MM.1S (cell line): ENCODE measurements around the gene ROCK2.

Source experiments
- DNase-seq: peaks from one replicate; pipeline ENCODE4 v3.0.0-alpha.2; 2015
- H2AFZ ChIP-seq: fragments of 300-600 bp; sonication (generic); 2 replicates; pipeline ENCODE4 v1.6.0; 2016; ENCODE audit warnings: antibody characterized with exemption, low read length
- H3F3A ChIP-seq: fragments of 300-600 bp; sonication (generic); 2 replicates; pipeline ENCODE4 v1.6.1; 2016; ENCODE audit warnings: mild to moderate bottlenecking, antibody characterized with exemption, low read length, moderate library complexity, mixed read lengths; ENCODE audit not compliant: insufficient read depth
- H3K27ac ChIP-seq: fragments of 300-600 bp; sonication (generic); 2 replicates; pipeline ENCODE4 v1.5.1; 2016; ENCODE audit warnings: mild to moderate bottlenecking, low read length
- H3K27me3 ChIP-seq: fragments of 300-600 bp; sonication (generic); replicated peaks from 2 replicates; pipeline ENCODE4 v1.6.0; 2016; ENCODE audit warnings: low read length; ENCODE audit not compliant: insufficient read depth
- H3K36me3 ChIP-seq: fragments of 300-600 bp; sonication (generic); replicated peaks from 2 replicates; pipeline ENCODE4 v1.6.1; 2016; ENCODE audit warnings: mild to moderate bottlenecking, low read length, mixed read lengths; ENCODE audit not compliant: insufficient read depth
- H3K4me1 ChIP-seq: fragments of 300-600 bp; sonication (generic); 2 replicates; pipeline ENCODE4 v1.6.1; 2016; ENCODE audit warnings: low read length, mixed read lengths
- H3K4me2 ChIP-seq: fragments of 300-600 bp; sonication (generic); 2 replicates; pipeline ENCODE4 v1.6.0; 2016; ENCODE audit warnings: low read depth, low read length
- H3K4me3 ChIP-seq: fragments of 300-600 bp; sonication (generic); 2 replicates; pipeline ENCODE4 v1.5.1; 2016; ENCODE audit warnings: low read length, mixed read lengths
- H3K79me2 ChIP-seq: fragments of 300-600 bp; sonication (generic); 2 replicates; pipeline ENCODE4 v1.6.1; 2016; ENCODE audit warnings: mixed run types, low read length, mixed read lengths
- H3K9ac ChIP-seq: fragments of 300-600 bp; sonication (generic); 2 replicates; pipeline ENCODE4 v1.6.1; 2016; ENCODE audit warnings: low read length, mixed read lengths
- H3K9me2 ChIP-seq: fragments of 300-600 bp; sonication (generic); replicated peaks from 2 replicates; pipeline ENCODE4 v1.6.1; 2016; ENCODE audit warnings: mild to moderate bottlenecking, low read length, mixed read lengths; ENCODE audit not compliant: insufficient read depth
- H3K9me3 ChIP-seq: fragments of 300-600 bp; sonication (generic); replicated peaks from 2 replicates; pipeline ENCODE4 v1.6.1; 2016; ENCODE audit warnings: mild to moderate bottlenecking, low read length, mixed read lengths; ENCODE audit not compliant: insufficient read depth
- H4K20me1 ChIP-seq: fragments of 300-600 bp; sonication (generic); 2 replicates; pipeline ENCODE4 v1.6.1; 2016; ENCODE audit warnings: mild to moderate bottlenecking, low read length, moderate library complexity, mixed read lengths; ENCODE audit not compliant: insufficient read depth
- CTCF ChIP-seq: fragments of 300-600 bp; sonication (generic); IDR thresholded peaks from 2 replicates; pipeline ENCODE4 v1.5.1; 2016; ENCODE audit warnings: antibody characterized with exemption, low read length, mixed read lengths
- EZH2 ChIP-seq: fragments of 300-600 bp; sonication (generic); optimal IDR thresholded peaks from 2 replicates; pipeline ENCODE3; 2017; ENCODE audit warnings: low read depth, mild to moderate bottlenecking, antibody characterized with exemption, low read length, mixed read lengths
- EZH2phosphoT487 ChIP-seq: fragments of 300-600 bp; sonication (generic); IDR thresholded peaks from 2 replicates; pipeline ENCODE4 v1.6.1; 2018; ENCODE audit warnings: antibody characterized with exemption, low read length

Gene ROCK2

GRCh38 chr2:11147263-11147662 lies 197.2 kb downstream of the ROCK2 start:
- Histone ChIP-seq H2AFZ (no peak overlapping the region), H3K36me3 (no peaks in the 10 kb centered on the region), H3F3A (no peaks in the 10 kb centered on the region), H3K4me3 (no peak overlapping the region), H3K79me2 (no peaks in the 10 kb centered on the region), H3K27me3 (no peaks in the 10 kb centered on the region), H3K4me2 (no peak overlapping the region), H3K9ac (no peak overlapping the region), H4K20me1 (no peaks in the 10 kb centered on the region), H3K9me2 (no peaks in the 10 kb centered on the region), H3K4me1 (no peaks in the 10 kb centered on the region), H3K9me3 (no peaks in the 10 kb centered on the region), H3K27ac (no peak overlapping the region)
- DNase-seq: no peak
- TF ChIP-seq EZH2phosphoT487: no peak
- no peak for TF ChIP-seq EZH2
- no peak for TF ChIP-seq CTCF

- Histone ChIP-seq H3K9ac (no peak overlapping the region), H3K79me2 (no peaks in the 10 kb centered on the region), H3K4me1 (no peaks in the 10 kb centered on the region), H2AFZ (no peak overlapping the region), H3K9me3 (no peaks in the 10 kb centered on the region), H3K36me3 (no peaks in the 10 kb centered on the region), H3F3A (no peaks in the 10 kb centered on the region), H3K9me2 (no peaks in the 10 kb centered on the region), H3K27ac (no peak overlapping the region), H3K4me3 (no peak overlapping the region), H3K27me3 (no peaks in the 10 kb centered on the region), H4K20me1 (no peaks in the 10 kb centered on the region), H3K4me2 (no peak overlapping the region)
- DNase-seq: no peak
- TF ChIP-seq EZH2: no peak
- TF ChIP-seq CTCF: no peak
- no peak for TF ChIP-seq EZH2phosphoT487
Measured at GRCh38 chr2:11146076-11146475, 198.4 kb downstream of the ROCK2 start.

GRCh38 chr2:11145350-11145749 lies 199.1 kb downstream of the ROCK2 start:
- no peaks in the 10 kb centered on the region for H4K20me1 ChIP-seq
- DNase-seq: no peak

More at GRCh38 chr2:11145350-11145749, 199.1 kb downstream of the ROCK2 start:
- Histone ChIP-seq H3K4me2 (no peak overlapping the region), H3K9ac (no peak overlapping the region), H2AFZ (no peak overlapping the region), H3K27ac (no peak overlapping the region), H3K9me3 (no peaks in the 10 kb centered on the region), H3K27me3 (no peaks in the 10 kb centered on the region), H3K4me1 (no peaks in the 10 kb centered on the region), H3F3A (no peaks in the 10 kb centered on the region), H3K4me3 (no peak overlapping the region), H3K79me2 (no peaks in the 10 kb centered on the region), H3K9me2 (no peaks in the 10 kb centered on the region), H3K36me3 (no peaks in the 10 kb centered on the region)
- TF ChIP-seq EZH2 (no peak), CTCF (no peak), EZH2phosphoT487 (no peak)
